Adrenal gland (tissue), 12 donors: ENCODE measurements around the gene LPGAT1. TPM values are rescaled to one million over a fixed set of nuclear protein-coding genes. Genes with fewer than 3 reads are reported as not detected.

ENCODE experiments used
- DNase-seq, 7 donors: peaks; one replicate each; pipeline ENCODE4 v3.0.0-alpha.2; 2019 to 2020
- H3K27ac ChIP-seq, 5 donors: fragments of 200-600 bp; sonication (generic) in 4 of 5; 1 replicate in 3 of 5; 2 replicates in 2 of 5; pipeline versions ENCODE4 v1.5.1 to v1.8.0; 2016 to 2020; ENCODE audit warnings: mild to moderate bottlenecking in 1 of 5
- H3K27me3 ChIP-seq: fragments of 200-600 bp; 2 replicates; pipeline ENCODE4 v1.8.0; 2021
- H3K36me3 ChIP-seq, 2 donors: fragments of 200-600 bp; replicated peaks in 1 of 2; 1 replicate in 1 of 2; 2 replicates in 1 of 2; pipeline versions ENCODE4 v1.5.1 to v1.8.0; 2018 to 2022
- H3K4me1 ChIP-seq, 2 donors: fragments of 200-600 bp; replicated peaks in 1 of 2; 1 replicate in 1 of 2; 2 replicates in 1 of 2; pipeline versions ENCODE4 v1.5.1 to v1.8.0; 2018 to 2021
- H3K4me3 ChIP-seq, 4 donors: fragments of 200-600 bp; sonication (generic) in 3 of 4; one replicate each; pipeline ENCODE4 v1.5.1; 2016 to 2018
- H3K9me3 ChIP-seq, 3 donors: fragments of 200-600 bp; sonication (generic) in 1 of 3; replicated peaks in 1 of 3; 1 replicate in 2 of 3; 2 replicates in 1 of 3; pipeline versions ENCODE4 v1.5.1 to v1.8.0; 2016 to 2021
- POLR2A ChIP-seq, 2 donors: fragments of 450-650 bp; IDR thresholded peaks; one replicate each; pipeline ENCODE4 v1.6.1; 2017; ENCODE audit warnings: antibody characterized with exemption in 2 of 2, mild to moderate bottlenecking in 2 of 2, moderate library complexity in 1 of 2
- WGBS, 4 donors: extraction: QIAGEN DNeasy Blood & Tissue Kit in 2 of 4; methylation state at CpG; one replicate each; pipeline versions ENCODE4 v1.1.5 to v1.1.7; 2013 to 2017; 5-methylcytosine and 5-hydroxymethylcytosine counted together
- intact Hi-C, 2 donors: fragments of 100-400 bp; cut with DNase I; formaldehyde crosslinking; loops; one replicate each; pipeline versions ENCODE4 v1.14.1 to v1.15.0; 2022 to 2023
- polyA plus RNA-seq, 3 donors: library from polyadenylated mRNA; stranded (reverse); fragments of 200-250 nt in 2 of 3; fragments of 350-450 nt in 1 of 3; fragmentation: Illumina TruSeq in 1 of 3; extraction: RNeasy Lipid Tissue Mini Kit (QIAGEN cat#74804) in 1 of 3; gene quantifications; one replicate each; pipeline ENCODE4 v1.2.3, GENCODE V29; 2013 to 2014
- total RNA-seq, 9 donors: library from RNA; depleted of rRNA in 4 of 9; stranded (reverse); fragments of >200 nt in 4 of 9; fragments of 120-200 nt in 1 of 9; fragmentation: NEBNext Ultra II Directional in 1 of 9; extraction: Animal tissue kit (Norgen Biotek cat#: 25700) in 1 of 9; gene quantifications; one replicate each; pipeline versions ENCODE4 v1.1.0 to v1.2.4, GENCODE V29; 2013 to 2023
- TF ChIP-seq, protein P1 (sequence below), 6 experiments: fragments of 450-650 bp in 4 of 6; fragments of 200-600 bp in 2 of 6; sonication (generic) in 1 of 6; IDR thresholded peaks; 1 replicate in 5 of 6; 2 replicates in 1 of 6; pipeline versions ENCODE4 v1.5.1 to v1.8.0; 2016 to 2021; ENCODE audit warnings: antibody characterized with exemption in 6 of 6, mild to moderate bottlenecking in 2 of 6, moderate library complexity in 1 of 6
- donor health status: healthy with polysubstance abuse.
- donor health status: Bipolar disorder and iron deficiency.
- donor health status: DM: yes; HTN: yes; CAD: no.
- donor health status: DM: no; HTN: no; CAD: no.
- donor health status: DM: no; HTN: no; CAD: no.
- donor health status: DM: yes; HTN: yes; CAD: no.

The LPGAT1 gene
- total and polyA plus RNA-seq, 12 donors: 10.7 to 113 (median 75.6) TPM

- no peak for DNase-seq
- 70 to 91% (median 90%) methylated on average over 5 of the region's 5 CpGs for WGBS, 4 donors
- no peaks in the 10 kb centered on the region for H3K36me3 ChIP-seq
- H3K4me1 ChIP-seq: peaks cover 14 to 15% of the 10 kb centered on the region in 2 donors
- H3K4me3 ChIP-seq: no peak overlapping the region
- no peak overlapping the region for H3K27ac ChIP-seq
- H3K27me3 ChIP-seq: no peaks in the 10 kb centered on the region
- intact Hi-C loops: no loop called here
- H3K9me3 ChIP-seq: no peaks in the 10 kb centered on the region
- no peak for TF ChIP-seq POLR2A (IDR thresholded peaks at IDR 0.05)
- TF ChIP-seq, protein P1, sequence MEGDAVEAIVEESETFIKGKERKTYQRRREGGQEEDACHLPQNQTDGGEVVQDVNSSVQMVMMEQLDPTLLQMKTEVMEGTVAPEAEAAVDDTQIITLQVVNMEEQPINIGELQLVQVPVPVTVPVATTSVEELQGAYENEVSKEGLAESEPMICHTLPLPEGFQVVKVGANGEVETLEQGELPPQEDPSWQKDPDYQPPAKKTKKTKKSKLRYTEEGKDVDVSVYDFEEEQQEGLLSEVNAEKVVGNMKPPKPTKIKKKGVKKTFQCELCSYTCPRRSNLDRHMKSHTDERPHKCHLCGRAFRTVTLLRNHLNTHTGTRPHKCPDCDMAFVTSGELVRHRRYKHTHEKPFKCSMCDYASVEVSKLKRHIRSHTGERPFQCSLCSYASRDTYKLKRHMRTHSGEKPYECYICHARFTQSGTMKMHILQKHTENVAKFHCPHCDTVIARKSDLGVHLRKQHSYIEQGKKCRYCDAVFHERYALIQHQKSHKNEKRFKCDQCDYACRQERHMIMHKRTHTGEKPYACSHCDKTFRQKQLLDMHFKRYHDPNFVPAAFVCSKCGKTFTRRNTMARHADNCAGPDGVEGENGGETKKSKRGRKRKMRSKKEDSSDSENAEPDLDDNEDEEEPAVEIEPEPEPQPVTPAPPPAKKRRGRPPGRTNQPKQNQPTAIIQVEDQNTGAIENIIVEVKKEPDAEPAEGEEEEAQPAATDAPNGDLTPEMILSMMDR (IDR thresholded peaks at IDR 0.05): no peak
These were observed 98.9 kb downstream of the LPGAT1 start for GRCh38 chr1:211731456-211732292.

DNA sequence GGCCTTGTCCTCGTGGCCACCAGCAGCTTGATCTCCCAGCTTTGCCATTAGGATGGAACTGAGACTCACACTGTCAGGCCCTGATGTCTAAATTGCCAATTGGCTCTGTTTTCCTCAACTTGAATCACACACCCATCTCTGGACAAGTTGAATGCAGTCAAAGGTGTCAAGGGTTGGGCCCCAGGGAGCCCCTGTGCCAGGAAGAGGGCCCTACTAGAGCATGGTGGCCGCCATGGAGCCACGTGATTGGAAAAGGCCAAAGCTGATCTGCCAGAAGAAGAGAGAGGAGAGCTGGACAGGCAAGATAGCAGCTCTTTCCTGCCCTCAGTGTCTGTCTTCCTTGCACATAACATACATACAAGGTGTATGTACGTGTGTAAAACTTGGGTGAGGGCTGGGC is 100.2 kb downstream of the LPGAT1 start:
- Histone ChIP-seq H3K9me3 (no peaks in the 10 kb centered on the region), H3K4me3 (no peak overlapping the region), H3K27me3 (no peaks in the 10 kb centered on the region), H3K4me1 (peaks cover 4 to 8% of the 10 kb centered on the region in 2 donors), H3K36me3 (no peaks in the 10 kb centered on the region), H3K27ac (no peak overlapping the region)
- TF ChIP-seq, protein P1 (IDR thresholded peaks at IDR 0.05): no peak
- no peak for TF ChIP-seq POLR2A (IDR thresholded peaks at IDR 0.05)
- WGBS, 4 donors: 83 to 92% (median 89%) methylated on average over 4 of the region's 4 CpGs
- intact Hi-C loops: no loop called here
- no peak for DNase-seq

- TF ChIP-seq, protein P1 (IDR thresholded peaks at IDR 0.05): no peak
- TF ChIP-seq POLR2A (IDR thresholded peaks at IDR 0.05): no peak
- intact Hi-C loops: no loop called here
- 89 to 97% (median 93%) methylated on average over 7 of the region's 7 CpGs for WGBS, 4 donors
- Histone ChIP-seq H3K9me3 (no peaks in the 10 kb centered on the region), H3K4me1 (no peaks in the 10 kb centered on the region), H3K36me3 (no peaks in the 10 kb centered on the region), H3K4me3 (no peak overlapping the region), H3K27ac (no peak overlapping the region), H3K27me3 (no peaks in the 10 kb centered on the region)
- no peak for DNase-seq
These were observed 101.3 kb downstream of the LPGAT1 start for GRCh38 chr1:211729238-211729637.

DNA sequence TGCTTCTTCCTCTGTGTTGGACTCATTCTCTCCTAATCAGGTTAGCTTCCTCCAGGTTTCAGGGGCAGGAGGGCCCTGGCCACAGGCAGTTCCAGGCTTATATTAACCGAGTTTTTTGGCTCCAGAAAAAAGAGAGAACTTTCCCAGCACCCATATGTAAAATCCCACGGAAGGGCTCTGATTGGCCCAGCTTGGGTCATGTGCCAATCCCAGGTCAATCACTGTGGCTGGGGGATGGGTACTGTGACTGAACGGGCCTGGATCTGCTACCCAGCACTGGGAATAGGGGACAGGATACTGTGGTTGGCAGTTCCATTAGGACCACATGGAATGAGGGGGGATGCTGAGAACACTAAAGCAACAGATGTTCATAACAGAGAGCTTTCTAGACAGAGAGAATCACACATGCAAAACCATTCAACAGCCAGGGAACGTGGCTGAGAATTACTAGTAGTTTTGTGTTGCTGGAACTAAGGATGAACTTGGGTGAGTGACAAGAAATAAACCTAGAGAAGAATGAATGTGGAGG is 104.0 kb downstream of the LPGAT1 start:
- WGBS, 4 donors: 76 to 81% (median 80%) methylated on average over 4 of the region's 4 CpGs
- DNase-seq: no peak
- H3K27me3 ChIP-seq: no peaks in the 10 kb centered on the region
- peaks cover 0 to 6% of the 10 kb centered on the region in 2 donors for H3K4me1 ChIP-seq
- no peaks in the 10 kb centered on the region for H3K36me3 ChIP-seq
- intact Hi-C loops: no loop called here
- H3K9me3 ChIP-seq: no peaks in the 10 kb centered on the region
- no peak overlapping the region for H3K4me3 ChIP-seq
- H3K27ac ChIP-seq: no peak overlapping the region
- no peak for TF ChIP-seq POLR2A (IDR thresholded peaks at IDR 0.05)
- TF ChIP-seq, protein P1 (IDR thresholded peaks at IDR 0.05): no peak
